Natural killer cell treated with Interleukin-12 subunit alpha and Interleukin-12 subunit beta and Interleukin-15 and Interleukin-18, amount 100 ng/mL, for 72 hours (primary cell): ENCODE data around the gene IGFL4. TPM values are rescaled to one million over a fixed set of nuclear protein-coding genes. Genes with fewer than 3 reads are reported as not detected.

Experiments used
- ATAC-seq, 2 donors: fragments of 150-1000 bp; cut with Tn5 transposase in 1 of 2; sonication (Bioruptor Pico), chemical (Tn5 transposase) in 1 of 2; 2 replicates each; pipeline ENCODE4 v1.10.0; 2021
- DNase-seq: peaks from one replicate; pipeline ENCODE4 v3.0.0; 2022; ENCODE audit warnings: low spot score
- H3K27ac Mint-ChIP-seq, 2 donors: 1 replicate in 1 of 2; 2 replicates in 1 of 2; pipeline ENCODE4 v1.8.0; 2022; ENCODE audit warnings: mixed read lengths in 2 of 2, mild to moderate bottlenecking in 1 of 2, moderate library complexity in 1 of 2
- H3K27me3 Mint-ChIP-seq, 2 donors: 1 replicate in 1 of 2; 2 replicates in 1 of 2; pipeline ENCODE4 v1.8.0; 2022; ENCODE audit warnings: mixed read lengths in 2 of 2
- H3K36me3 Mint-ChIP-seq: one replicate; pipeline ENCODE4 v1.8.0; 2022; ENCODE audit warnings: mixed read lengths
- H3K4me1 Mint-ChIP-seq, 2 donors: 1 replicate in 1 of 2; 2 replicates in 1 of 2; pipeline ENCODE4 v1.8.0; 2022; ENCODE audit warnings: low read depth in 2 of 2, mixed read lengths in 2 of 2, mild to moderate bottlenecking in 1 of 2
- H3K4me3 Mint-ChIP-seq: one replicate; pipeline ENCODE4 v1.8.0; 2022; ENCODE audit warnings: mixed read lengths
- H3K9me3 Mint-ChIP-seq: 2 replicates; pipeline ENCODE4 v1.8.0; 2022; ENCODE audit warnings: mixed read lengths
- total RNA-seq, 2 donors: library from RNA; stranded (reverse); gene quantifications; one replicate each; pipeline ENCODE4 v1.2.3, GENCODE V29; 2022

Gene IGFL4
- total RNA-seq, 2 donors from 2014 or later: not detected

DNA sequence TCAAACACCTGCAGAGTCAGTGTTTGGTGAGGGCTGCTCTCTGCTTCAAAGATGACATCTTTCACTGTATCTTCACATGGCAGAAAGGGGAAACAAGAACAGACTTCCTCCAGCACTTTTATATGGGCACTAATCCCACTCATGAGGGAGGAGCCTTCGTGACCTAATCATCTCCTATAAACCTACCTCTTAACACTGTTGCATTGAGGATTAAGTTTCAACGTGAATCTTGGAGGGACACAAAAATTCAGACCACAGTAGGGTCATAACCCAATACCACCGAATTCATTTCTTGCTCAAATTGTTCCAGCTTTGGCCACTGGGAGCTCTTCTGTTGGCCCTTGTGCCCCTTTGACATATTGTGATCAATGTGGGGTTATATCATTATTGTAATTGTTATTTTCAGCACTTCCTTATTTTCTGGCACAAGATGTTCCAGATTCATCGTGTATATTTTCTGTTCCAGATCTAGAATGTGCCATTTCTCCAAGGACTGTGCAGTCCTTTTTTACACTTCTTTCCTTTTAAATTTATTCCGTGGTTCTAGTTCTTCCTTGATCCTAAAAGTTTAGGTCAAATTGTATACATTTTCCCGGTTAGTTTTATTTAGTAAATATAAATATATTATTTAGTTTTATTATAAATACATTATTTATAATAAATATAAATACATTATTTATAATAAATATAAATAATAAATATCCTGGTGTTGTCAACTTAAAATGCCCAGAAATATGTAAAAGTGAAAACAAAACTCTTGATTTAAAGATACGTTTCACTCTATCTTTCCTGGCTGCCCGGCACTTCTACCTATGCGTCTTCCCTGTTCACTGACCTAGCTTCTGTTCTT, 35.5 kb upstream of the IGFL4 start:
- no peak overlapping the region for H3K27ac Mint-ChIP-seq
- H3K27me3 Mint-ChIP-seq: peaks cover 59 to 79% of the 10 kb centered on the region in 2 donors
- no peak for DNase-seq
- H3K4me1 Mint-ChIP-seq: peaks cover 0 to 5% of the 10 kb centered on the region in 2 donors
- H3K36me3 Mint-ChIP-seq: no peaks in the 10 kb centered on the region
- ATAC-seq: no peak
- H3K9me3 Mint-ChIP-seq: no peaks in the 10 kb centered on the region
- H3K4me3 Mint-ChIP-seq: no peak overlapping the region

- DNase-seq (no peak), ATAC-seq (no peak)
- H3K4me1 Mint-ChIP-seq: peaks cover 0 to 2% of the 10 kb centered on the region in 2 donors
- no peak overlapping the region for H3K27ac Mint-ChIP-seq
- no peaks in the 10 kb centered on the region for H3K9me3 Mint-ChIP-seq
- no peak overlapping the region for H3K4me3 Mint-ChIP-seq
- H3K27me3 Mint-ChIP-seq: peaks cover 55 to 76% of the 10 kb centered on the region in 2 donors
- no peaks in the 10 kb centered on the region for H3K36me3 Mint-ChIP-seq
These were observed 32.6 kb upstream of the IGFL4 start for GRCh38 chr19:46073268-46073922.

DNA sequence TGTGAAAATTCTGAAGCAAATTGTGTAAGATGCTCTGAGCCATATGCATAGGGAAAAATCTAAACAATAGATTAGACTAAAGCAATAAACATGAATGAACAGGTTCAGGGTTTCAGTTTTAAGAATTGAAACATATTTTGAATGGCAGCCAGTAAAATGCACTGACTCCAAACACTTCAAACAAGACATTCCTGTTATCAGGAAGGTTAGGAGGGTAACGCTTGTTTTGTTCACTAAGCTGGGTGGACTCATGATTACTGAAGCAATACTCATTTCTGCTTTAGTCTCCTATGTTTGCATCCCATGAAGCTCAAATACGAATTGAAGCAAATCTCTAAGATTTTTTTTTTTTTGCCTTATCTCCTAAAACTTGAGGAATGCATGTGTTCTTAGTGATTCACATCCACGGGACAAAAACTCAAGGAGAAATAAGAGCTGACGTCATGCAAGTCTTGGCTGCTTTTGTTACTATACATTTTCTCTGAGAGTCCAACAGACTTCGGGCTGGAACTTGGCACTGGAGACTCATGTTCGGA, 29.1 kb upstream of the IGFL4 start:
- no peaks in the 10 kb centered on the region for H3K9me3 Mint-ChIP-seq
- no peaks in the 10 kb centered on the region for H3K36me3 Mint-ChIP-seq
- H3K27me3 Mint-ChIP-seq: peaks cover 45 to 74% of the 10 kb centered on the region in 2 donors
- no peaks in the 10 kb centered on the region for H3K4me1 Mint-ChIP-seq
- H3K27ac Mint-ChIP-seq: no peak overlapping the region
- H3K4me3 Mint-ChIP-seq: no peak overlapping the region
- no peak for DNase-seq
- ATAC-seq: no peak

DNA sequence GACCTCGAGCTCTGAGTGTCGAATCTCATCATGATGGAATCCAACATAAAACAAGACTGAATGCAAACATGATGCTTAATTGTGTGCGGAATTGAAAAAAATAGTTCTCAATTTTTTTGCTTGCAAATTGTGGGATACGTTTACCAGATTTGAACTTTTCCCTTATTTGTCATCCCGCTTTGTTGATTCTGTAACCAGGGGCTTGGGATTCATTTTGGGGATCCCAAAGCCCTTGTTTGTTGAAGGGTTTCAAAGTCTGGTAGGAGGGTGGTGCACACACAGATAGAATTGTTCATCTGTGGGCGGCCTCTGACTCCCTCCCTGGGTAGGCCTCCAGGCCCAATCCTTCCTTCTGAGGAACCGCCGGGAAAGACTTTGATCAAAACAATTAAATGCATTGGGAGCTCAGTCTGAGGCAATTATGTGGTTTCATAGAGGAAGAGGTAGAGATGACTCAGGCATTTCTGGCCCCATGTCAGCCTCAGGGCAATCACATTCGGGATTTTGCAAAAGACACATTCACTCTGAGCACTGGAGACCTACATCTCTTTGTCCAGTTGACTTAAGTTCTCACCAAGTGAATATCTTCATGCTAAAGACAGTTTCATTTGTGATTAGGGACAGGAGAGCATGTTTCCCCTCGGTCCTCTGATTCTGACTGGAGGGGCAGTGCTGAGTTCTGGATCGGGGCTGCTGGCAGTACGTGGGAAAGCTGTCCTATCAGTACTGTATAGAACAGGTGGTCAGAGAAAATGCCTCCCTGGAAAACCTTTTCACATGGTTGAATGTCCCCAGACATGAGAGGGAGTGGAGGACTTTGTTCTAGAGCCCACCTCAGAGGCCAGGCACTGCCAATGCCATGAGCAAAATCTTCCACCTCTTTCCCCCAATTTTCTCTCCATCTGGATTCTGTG, 27.8 kb upstream of the IGFL4 start:
- peaks cover 47 to 79% of the 10 kb centered on the region in 2 donors for H3K27me3 Mint-ChIP-seq
- no peaks in the 10 kb centered on the region for H3K9me3 Mint-ChIP-seq
- ATAC-seq (no peak), DNase-seq (no peak)
- H3K4me3 Mint-ChIP-seq: no peak overlapping the region
- no peaks in the 10 kb centered on the region for H3K36me3 Mint-ChIP-seq
- no peak overlapping the region for H3K27ac Mint-ChIP-seq
- H3K4me1 Mint-ChIP-seq: no peaks in the 10 kb centered on the region

- Mint-ChIP-seq H3K27ac (no peak overlapping the region), H3K36me3 (no peaks in the 10 kb centered on the region), H3K27me3 (peaks cover 51 to 79% of the 10 kb centered on the region in 2 donors), H3K9me3 (no peaks in the 10 kb centered on the region), H3K4me1 (no peaks in the 10 kb centered on the region), H3K4me3 (no peak overlapping the region)
- DNase-seq: no peak
- no peak for ATAC-seq
These were observed 26.9 kb upstream of the IGFL4 start for GRCh38 chr19:46067691-46068090.

DNA sequence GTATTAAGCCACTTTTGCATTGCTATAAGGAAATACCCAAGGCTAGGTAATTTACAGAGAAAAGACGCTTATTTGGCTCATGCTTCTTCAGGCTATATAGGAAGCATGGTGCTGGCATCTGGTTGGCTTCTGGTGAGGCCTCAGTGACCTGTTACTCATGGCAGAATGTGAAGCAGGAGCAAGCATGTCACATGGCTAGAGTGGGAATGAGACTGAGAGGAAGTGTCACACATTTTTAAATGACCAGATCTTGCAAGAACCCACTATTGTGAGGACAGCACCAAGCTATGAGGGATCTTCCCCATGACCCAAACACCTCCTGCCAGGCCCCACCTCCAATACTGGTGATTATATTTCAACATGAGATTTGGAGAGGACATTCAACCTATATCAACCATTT, 25.7 kb upstream of the IGFL4 start:
- Mint-ChIP-seq H3K36me3 (no peaks in the 10 kb centered on the region), H3K9me3 (no peaks in the 10 kb centered on the region), H3K27ac (no peak overlapping the region), H3K27me3 (peaks cover 49 to 78% of the 10 kb centered on the region in 2 donors), H3K4me1 (no peaks in the 10 kb centered on the region), H3K4me3 (no peak overlapping the region)
- no peak for DNase-seq
- no peak for ATAC-seq

DNA sequence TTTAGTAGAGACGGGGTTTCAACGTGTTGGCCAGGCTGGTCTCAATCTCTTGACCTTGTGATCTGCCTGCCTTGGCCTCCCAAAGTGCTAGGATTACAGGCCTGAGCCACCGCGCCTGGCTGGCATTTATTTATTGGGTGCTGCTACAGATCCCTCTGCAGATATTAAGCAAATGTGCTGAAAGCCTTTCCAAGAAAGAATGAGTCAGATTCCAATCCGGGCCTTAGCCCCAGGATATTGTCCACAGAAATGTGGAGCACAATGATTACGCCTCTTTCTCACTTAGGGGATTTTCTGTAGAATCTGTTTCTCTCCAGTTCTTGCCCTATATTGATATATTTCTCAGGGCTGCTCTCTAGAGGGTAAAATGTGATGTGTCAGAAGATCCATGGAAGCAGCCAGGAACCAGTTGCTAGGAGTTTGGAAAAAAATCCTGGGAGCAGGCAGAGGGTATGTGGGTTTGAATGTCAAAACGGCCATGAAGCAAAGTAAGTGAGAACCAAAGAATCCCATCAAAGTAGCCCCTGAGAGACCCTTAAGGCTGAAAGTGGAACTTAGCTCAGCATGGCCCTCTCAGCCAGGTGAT, 24.8 kb upstream of the IGFL4 start:
- no peak for DNase-seq
- no peak for ATAC-seq
- H3K4me3 Mint-ChIP-seq: no peak overlapping the region

GRCh38 chr19:46063201-46063600, 22.4 kb upstream of the IGFL4 start:
- Mint-ChIP-seq H3K4me1 (no peaks in the 10 kb centered on the region), H3K9me3 (no peaks in the 10 kb centered on the region), H3K4me3 (no peak overlapping the region), H3K27ac (no peak overlapping the region), H3K36me3 (no peaks in the 10 kb centered on the region), H3K27me3 (peaks cover 47 to 71% of the 10 kb centered on the region in 2 donors)
- DNase-seq (no peak), ATAC-seq (no peak)

More for the DNA sequence above, 24.8 kb upstream of the IGFL4 start:
- peaks cover 49 to 77% of the 10 kb centered on the region in 2 donors for H3K27me3 Mint-ChIP-seq
- H3K9me3 Mint-ChIP-seq: no peaks in the 10 kb centered on the region
- H3K27ac Mint-ChIP-seq: no peak overlapping the region
- H3K36me3 Mint-ChIP-seq: no peaks in the 10 kb centered on the region
- H3K4me1 Mint-ChIP-seq: no peaks in the 10 kb centered on the region

- ATAC-seq (no peak), DNase-seq (no peak)
- Mint-ChIP-seq H3K4me1 (no peaks in the 10 kb centered on the region), H3K9me3 (no peaks in the 10 kb centered on the region), H3K36me3 (no peaks in the 10 kb centered on the region), H3K27ac (no peak overlapping the region), H3K27me3 (peaks cover 46 to 60% of the 10 kb centered on the region in 2 donors), H3K4me3 (no peak overlapping the region)
These were observed 19.2 kb upstream of the IGFL4 start for GRCh38 chr19:46060012-46060411.

- DNase-seq: no peak
- no peak for ATAC-seq
- Mint-ChIP-seq H3K27me3 (peaks cover 47 to 62% of the 10 kb centered on the region in 2 donors), H3K4me3 (no peak overlapping the region), H3K36me3 (no peaks in the 10 kb centered on the region), H3K4me1 (no peaks in the 10 kb centered on the region), H3K9me3 (no peaks in the 10 kb centered on the region), H3K27ac (no peak overlapping the region)
These were observed 18.0 kb upstream of the IGFL4 start for GRCh38 chr19:46058778-46059177.

DNA sequence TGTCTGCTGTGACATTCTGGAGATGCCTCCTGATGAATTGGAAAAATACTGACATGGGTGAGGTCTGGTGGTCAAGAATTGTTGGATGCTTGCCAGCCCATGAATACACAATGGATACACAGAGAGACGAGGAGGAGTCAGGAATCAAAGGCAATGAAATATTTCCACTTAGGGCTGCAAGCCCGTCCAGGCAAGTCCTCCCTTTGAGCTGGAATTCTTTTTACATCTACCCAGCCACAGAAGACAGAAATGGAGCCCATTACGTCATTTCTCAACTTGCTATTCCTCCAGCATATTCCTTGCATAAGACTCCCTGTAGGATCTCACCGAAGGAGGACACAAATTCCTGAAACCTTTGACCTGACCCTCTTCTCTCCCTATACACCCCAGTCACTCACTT, 15.7 kb upstream of the IGFL4 start:
- no peaks in the 10 kb centered on the region for H3K4me1 Mint-ChIP-seq
- ATAC-seq (no peak), DNase-seq (no peak)
- no peak overlapping the region for H3K4me3 Mint-ChIP-seq
- no peak overlapping the region for H3K27ac Mint-ChIP-seq
- H3K27me3 Mint-ChIP-seq: peaks cover 46 to 52% of the 10 kb centered on the region in 2 donors
- no peaks in the 10 kb centered on the region for H3K36me3 Mint-ChIP-seq
- H3K9me3 Mint-ChIP-seq: no peaks in the 10 kb centered on the region

DNA sequence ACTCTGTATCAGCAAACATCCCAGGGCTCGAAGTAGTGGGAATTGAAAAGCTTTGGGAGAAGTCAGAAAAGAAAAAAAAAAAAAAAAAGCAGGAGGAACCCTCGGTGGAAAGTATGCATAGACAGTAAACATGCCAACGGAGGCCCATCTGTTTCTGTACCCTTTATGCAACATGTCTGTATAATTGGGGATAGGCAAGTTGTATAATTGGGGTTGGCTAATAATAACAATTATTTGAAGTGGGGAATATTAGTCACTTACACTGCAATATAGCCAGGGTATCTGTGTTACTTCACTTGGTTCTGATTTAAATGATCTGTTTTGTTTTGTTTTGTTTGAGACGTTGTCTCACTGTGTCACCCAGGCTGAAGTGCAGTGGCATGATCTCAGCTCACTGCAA, 12.1 kb upstream of the IGFL4 start:
- Mint-ChIP-seq H3K27ac (no peak overlapping the region), H3K4me1 (no peaks in the 10 kb centered on the region), H3K27me3 (peaks cover 50 to 59% of the 10 kb centered on the region in 2 donors), H3K36me3 (no peaks in the 10 kb centered on the region), H3K9me3 (no peaks in the 10 kb centered on the region), H3K4me3 (no peak overlapping the region)
- ATAC-seq (no peak), DNase-seq (no peak)

DNA sequence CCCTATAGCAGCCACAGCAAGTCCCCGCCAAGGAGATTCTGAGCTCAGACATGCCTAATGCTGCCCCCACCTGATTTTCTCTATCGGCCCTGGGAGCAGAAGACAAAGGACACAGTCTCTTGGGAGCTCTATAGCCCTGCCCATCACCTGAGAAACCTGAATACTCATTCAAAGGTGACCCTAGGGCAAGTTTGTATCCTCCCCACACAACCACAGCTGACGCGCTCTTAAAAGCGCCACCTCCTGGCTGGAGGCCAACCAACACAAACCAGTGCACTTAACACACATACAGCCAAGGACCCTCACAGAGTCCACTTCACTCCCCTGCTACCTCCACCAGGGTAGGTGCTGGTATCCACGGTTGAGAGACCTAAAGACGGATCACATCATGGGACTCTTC, 8.8 kb upstream of the IGFL4 start:
- H3K9me3 Mint-ChIP-seq: no peaks in the 10 kb centered on the region
- H3K4me3 Mint-ChIP-seq: no peak overlapping the region
- no peaks in the 10 kb centered on the region for H3K4me1 Mint-ChIP-seq
- DNase-seq: no peak
- H3K27ac Mint-ChIP-seq: no peak overlapping the region
- H3K27me3 Mint-ChIP-seq: peaks cover 58 to 70% of the 10 kb centered on the region in 2 donors
- no peak for ATAC-seq
- no peaks in the 10 kb centered on the region for H3K36me3 Mint-ChIP-seq
